GM21526 (cell line): ENCODE measurements around the gene ADAM23.

ENCODE experiments used
- ATAC-seq: cut with Tn5 transposase; IDR thresholded peaks from one replicate; pipeline ENCODE4 v1.9.1; 2021; ENCODE audit warnings: moderate library complexity; ENCODE audit not compliant: unreplicated experiment, low FRiP score

Gene ADAM23

GRCh38 chr2:206558492-206558891, 115.2 kb downstream of the ADAM23 start:
- no peak for ATAC-seq

GRCh38 chr2:206561962-206562361, 118.6 kb downstream of the ADAM23 start:
- ATAC-seq: no peak

- ATAC-seq: no peak
These were observed 119.0 kb downstream of the ADAM23 start for GRCh38 chr2:206562375-206562774.

- ATAC-seq: no peak
These were observed 120.0 kb downstream of the ADAM23 start for GRCh38 chr2:206563374-206563773.

- ATAC-seq: no peak
These were observed 122.3 kb downstream of the ADAM23 start for GRCh38 chr2:206565666-206566065.

- ATAC-seq: no peak
These were observed 126.1 kb downstream of the ADAM23 start for GRCh38 chr2:206569470-206569869.

GRCh38 chr2:206570199-206570598, 126.9 kb downstream of the ADAM23 start:
- no peak for ATAC-seq

GRCh38 chr2:206572725-206573124, 129.4 kb downstream of the ADAM23 start:
- no peak for ATAC-seq

- no peak for ATAC-seq
These were observed 130.5 kb downstream of the ADAM23 start for GRCh38 chr2:206573793-206574192.

GRCh38 chr2:206584323-206585116, 141.2 kb downstream of the ADAM23 start:
- ATAC-seq: no peak

GRCh38 chr2:206585335-206585734, 142.0 kb downstream of the ADAM23 start:
- ATAC-seq: no peak

GRCh38 chr2:206586609-206587008, 143.3 kb downstream of the ADAM23 start:
- ATAC-seq: no peak

GRCh38 chr2:206597717-206598218, 154.4 kb downstream of the ADAM23 start:
- ATAC-seq: no peak

- no peak for ATAC-seq
These were observed 159.9 kb downstream of the ADAM23 start for GRCh38 chr2:206603243-206603642.

- ATAC-seq: no peak
These were observed 167.1 kb downstream of the ADAM23 start for GRCh38 chr2:206610451-206610850.

- ATAC-seq: no peak
These were observed 167.9 kb downstream of the ADAM23 start for GRCh38 chr2:206611191-206611590.

- ATAC-seq: no peak
These were observed 168.4 kb downstream of the ADAM23 start for GRCh38 chr2:206611736-206612135.

- no peak for ATAC-seq
These were observed 171.5 kb downstream of the ADAM23 start for GRCh38 chr2:206614811-206615210.

GRCh38 chr2:206615417-206616089, 172.2 kb downstream of the ADAM23 start:
- ATAC-seq: no peak

- ATAC-seq: no peak
These were observed 172.8 kb downstream of the ADAM23 start for GRCh38 chr2:206616151-206616550.

- no peak for ATAC-seq
These were observed 175.7 kb downstream of the ADAM23 start for GRCh38 chr2:206619011-206619410.

GRCh38 chr2:206626108-206626507, 182.8 kb downstream of the ADAM23 start:
- no peak for ATAC-seq
